Stimulated activated CD4-positive, alpha-beta T cell treated with anti-CD3 and anti-CD28 coated beads, Interleukin-4, amount 100 ng/mL, for 24 hours (primary cell): ENCODE measurements around the gene ODF2L.
A peak's percentile ranks its signal among the peaks of the same experiment; 100 is the strongest.

Experiments used
- DNase-seq: peaks from one replicate; pipeline ENCODE4 v3.0.0-alpha.2; 2020

Gene ODF2L

GRCh38 chr1:86395751-86396497 lies at the start of gene ODF2L:
TSS of gene ODF2L (minus strand) at chr1:86396323. CDS start at chr1:86387027, 9,296 bp downstream.
- peak; percentile 90 for DNase-seq

GRCh38 chr1:86445919-86446318 lies 49.8 kb upstream of the ODF2L start:
- no peak for DNase-seq

- DNase-seq = no peak
Observed at GRCh38 chr1:86441997-86442396, 45.9 kb upstream of the ODF2L start.

- no peak for DNase-seq
Observed at GRCh38 chr1:86441581-86441980, 45.5 kb upstream of the ODF2L start.

GRCh38 chr1:86436041-86436440 lies 39.9 kb upstream of the ODF2L start:
- DNase-seq = no peak

- no peak for DNase-seq
Observed at GRCh38 chr1:86435327-86435726, 39.2 kb upstream of the ODF2L start.

- DNase-seq = no peak
Observed at GRCh38 chr1:86434059-86434458, 37.9 kb upstream of the ODF2L start.

GRCh38 chr1:86430376-86430775 lies 34.3 kb upstream of the ODF2L start:
- no peak for DNase-seq

- no peak for DNase-seq
Observed at GRCh38 chr1:86429835-86430234, 33.7 kb upstream of the ODF2L start.

- no peak for DNase-seq
Observed at GRCh38 chr1:86429122-86429725, 33.1 kb upstream of the ODF2L start.

GRCh38 chr1:86423873-86424272 lies 27.8 kb upstream of the ODF2L start, which contains the start of gene CLCA2:
TSS of gene CLCA2 (plus strand) at chr1:86424171. CDS start at chr1:86424248, 77 bp downstream.
- no peak for DNase-seq

- no peak for DNase-seq
Observed at GRCh38 chr1:86423473-86423872, 27.4 kb upstream of the ODF2L start.

GRCh38 chr1:86421601-86422280 lies 25.6 kb upstream of the ODF2L start:
- DNase-seq = no peak

- no peak for DNase-seq
Observed at GRCh38 chr1:86419277-86419903, 23.3 kb upstream of the ODF2L start.

GRCh38 chr1:86416343-86416742 lies 20.2 kb upstream of the ODF2L start:
- no peak for DNase-seq

GRCh38 chr1:86410879-86411278 lies 14.8 kb upstream of the ODF2L start:
- no peak for DNase-seq

- DNase-seq = no peak
Observed at GRCh38 chr1:86409416-86410021, 13.4 kb upstream of the ODF2L start.

- no peak for DNase-seq
Observed at GRCh38 chr1:86396498-86396890, 371 bp upstream of the ODF2L start.

GRCh38 chr1:86394416-86394815 lies 1.7 kb downstream of the ODF2L start:
- no peak for DNase-seq

- no peak for DNase-seq
Observed at GRCh38 chr1:86389307-86389706, 6.8 kb downstream of the ODF2L start.

GRCh38 chr1:86388777-86389176 lies 7.3 kb downstream of the ODF2L start:
- DNase-seq = no peak

- DNase-seq = no peak
Observed at GRCh38 chr1:86387916-86388627, 8.1 kb downstream of the ODF2L start.
